ENCODE data around the gene PDXK.

DNA sequence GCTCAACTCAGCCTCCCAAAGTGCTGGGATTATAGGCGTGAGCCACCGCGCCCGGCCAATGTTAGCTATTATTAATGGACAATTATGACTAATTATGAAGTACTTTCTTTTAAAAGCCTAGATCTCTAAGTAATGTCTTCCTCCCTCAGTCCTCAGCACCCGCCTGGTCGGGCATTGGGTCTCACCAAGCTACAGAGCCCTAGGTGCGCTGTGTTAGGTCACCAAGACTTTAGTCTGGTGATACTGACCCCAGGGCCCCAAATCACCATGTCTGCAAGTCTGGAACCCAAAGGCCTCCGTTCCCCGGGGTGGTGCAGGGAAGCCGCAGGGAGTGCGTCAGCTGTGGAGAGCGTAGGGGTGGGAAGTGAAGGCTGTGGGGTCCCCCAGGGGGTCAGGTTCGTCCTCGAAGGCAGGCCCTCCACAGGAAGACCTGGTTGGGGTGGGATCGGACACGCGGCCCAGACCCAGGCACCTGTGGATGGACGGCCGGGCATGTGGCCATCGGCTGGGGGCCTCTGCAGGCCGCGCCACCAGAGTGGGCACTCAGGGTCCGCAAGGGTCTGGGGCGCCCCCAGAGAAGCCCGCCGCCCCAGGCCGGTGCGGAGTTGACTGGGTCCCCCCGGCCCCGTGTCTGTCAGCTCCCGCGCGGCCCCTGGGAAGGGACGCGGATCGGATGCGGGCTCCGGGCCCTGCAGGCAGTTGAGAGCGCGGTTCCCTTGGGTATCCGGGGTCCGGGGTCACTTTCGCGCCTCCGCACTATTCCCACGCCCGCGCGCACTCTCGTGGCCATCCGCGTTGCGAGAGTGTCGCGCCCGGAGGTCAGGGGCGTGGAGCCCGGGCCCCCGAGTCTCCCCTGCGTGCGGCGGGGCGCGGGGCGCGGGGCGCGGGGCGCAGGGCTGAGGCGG is 710 bp upstream of the PDXK start:
- TF ChIP-seq, protein P1, sequence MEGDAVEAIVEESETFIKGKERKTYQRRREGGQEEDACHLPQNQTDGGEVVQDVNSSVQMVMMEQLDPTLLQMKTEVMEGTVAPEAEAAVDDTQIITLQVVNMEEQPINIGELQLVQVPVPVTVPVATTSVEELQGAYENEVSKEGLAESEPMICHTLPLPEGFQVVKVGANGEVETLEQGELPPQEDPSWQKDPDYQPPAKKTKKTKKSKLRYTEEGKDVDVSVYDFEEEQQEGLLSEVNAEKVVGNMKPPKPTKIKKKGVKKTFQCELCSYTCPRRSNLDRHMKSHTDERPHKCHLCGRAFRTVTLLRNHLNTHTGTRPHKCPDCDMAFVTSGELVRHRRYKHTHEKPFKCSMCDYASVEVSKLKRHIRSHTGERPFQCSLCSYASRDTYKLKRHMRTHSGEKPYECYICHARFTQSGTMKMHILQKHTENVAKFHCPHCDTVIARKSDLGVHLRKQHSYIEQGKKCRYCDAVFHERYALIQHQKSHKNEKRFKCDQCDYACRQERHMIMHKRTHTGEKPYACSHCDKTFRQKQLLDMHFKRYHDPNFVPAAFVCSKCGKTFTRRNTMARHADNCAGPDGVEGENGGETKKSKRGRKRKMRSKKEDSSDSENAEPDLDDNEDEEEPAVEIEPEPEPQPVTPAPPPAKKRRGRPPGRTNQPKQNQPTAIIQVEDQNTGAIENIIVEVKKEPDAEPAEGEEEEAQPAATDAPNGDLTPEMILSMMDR (conservative IDR thresholded peaks at IDR 0.05; ENCODE audit: low read depth, low read length), result no peak
- no peak for TF ChIP-seq EZH2 (IDR thresholded peaks at IDR 0.05; ENCODE audit: borderline replicate concordance, low read depth, low read length, poor library complexity, severe bottlenecking)

Measured in A673 (cell line).